HL-60 (cell line): ENCODE measurements around the gene DDR2.

Experiments used
- DNase-seq, 2 experiments: peaks; one replicate each; pipeline ENCODE4 v3.0.0-alpha.2; 2010 to 2020; ENCODE audit warnings: low read depth in 1 of 2, low spot score in 1 of 2
- H3K27ac ChIP-seq: fragments of 250-450 bp; sonication (Bioruptor Pico); replicated peaks from 2 replicates; pipeline ENCODE4 v1.5.1; 2020; ENCODE audit warnings: mild to moderate bottlenecking, moderate library complexity
- H3K27me3 ChIP-seq: fragments of 250-450 bp; sonication (Bioruptor Pico); 2 replicates; pipeline ENCODE4 v1.5.1; 2021; ENCODE audit warnings: mild to moderate bottlenecking, moderate library complexity; ENCODE audit not compliant: insufficient read depth, poor library complexity, severe bottlenecking
- H3K4me3 ChIP-seq: replicated peaks from 2 replicates; pipeline ENCODE4 v1.5.1; 2011; ENCODE audit warnings: mild to moderate bottlenecking, control low read depth, low read length; ENCODE audit not compliant: insufficient read depth
- GABPA ChIP-seq: IDR thresholded peaks from 2 replicates; pipeline ENCODE4 v1.6.1; 2012; ENCODE audit warnings: low read depth
- POLR2AphosphoS5 ChIP-seq: IDR thresholded peaks from 2 replicates; pipeline ENCODE4 v1.6.1; 2012; ENCODE audit warnings: low read depth
- SPI1 ChIP-seq: IDR thresholded peaks from 2 replicates; pipeline ENCODE4 v1.6.1; 2012; ENCODE audit warnings: low read depth, mild to moderate bottlenecking, borderline replicate concordance
- TF ChIP-seq, protein P1 (sequence below): IDR thresholded peaks from one replicate; pipeline ENCODE4 v1.5.1; 2011; ENCODE audit warnings: low read length, control low read depth, inconsistent platforms; ENCODE audit not compliant: insufficient read depth
- TF ChIP-seq, protein P2 (sequence below): IDR thresholded peaks from 2 replicates; pipeline ENCODE4 v1.6.1; 2012; ENCODE audit warnings: low read depth; ENCODE audit not compliant: insufficient replicate concordance

Gene DDR2

DNA sequence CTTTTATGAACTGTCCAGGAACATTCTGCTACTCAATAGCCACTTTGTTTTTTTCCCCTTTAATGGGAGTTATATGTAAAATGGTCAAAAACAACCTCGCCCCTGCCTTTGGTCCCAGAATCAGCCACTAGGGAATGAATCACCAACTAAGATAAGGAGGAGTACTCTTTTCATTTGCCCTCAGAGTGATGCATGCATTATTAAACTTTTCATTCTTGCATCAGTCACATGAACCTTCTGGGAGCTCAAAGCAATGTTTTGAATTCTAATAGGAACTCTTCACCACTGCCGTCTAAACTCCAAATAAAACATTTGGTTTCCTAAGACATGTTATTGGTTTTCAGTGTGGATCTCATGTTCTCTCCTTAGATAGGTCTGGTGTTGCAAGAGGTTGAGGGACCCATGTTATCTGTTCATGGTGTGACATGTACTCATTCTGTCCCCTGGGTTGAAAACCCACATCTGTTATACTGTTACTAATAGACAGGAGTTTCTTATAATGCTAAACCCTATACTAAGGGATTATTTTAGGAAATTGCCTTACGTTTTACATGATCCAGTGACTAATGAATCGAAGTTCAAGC is 140.4 kb downstream of the DDR2 start:
- TF ChIP-seq GABPA (no peak), POLR2AphosphoS5 (no peak), SPI1 (no peak)
- TF ChIP-seq, protein P1, sequence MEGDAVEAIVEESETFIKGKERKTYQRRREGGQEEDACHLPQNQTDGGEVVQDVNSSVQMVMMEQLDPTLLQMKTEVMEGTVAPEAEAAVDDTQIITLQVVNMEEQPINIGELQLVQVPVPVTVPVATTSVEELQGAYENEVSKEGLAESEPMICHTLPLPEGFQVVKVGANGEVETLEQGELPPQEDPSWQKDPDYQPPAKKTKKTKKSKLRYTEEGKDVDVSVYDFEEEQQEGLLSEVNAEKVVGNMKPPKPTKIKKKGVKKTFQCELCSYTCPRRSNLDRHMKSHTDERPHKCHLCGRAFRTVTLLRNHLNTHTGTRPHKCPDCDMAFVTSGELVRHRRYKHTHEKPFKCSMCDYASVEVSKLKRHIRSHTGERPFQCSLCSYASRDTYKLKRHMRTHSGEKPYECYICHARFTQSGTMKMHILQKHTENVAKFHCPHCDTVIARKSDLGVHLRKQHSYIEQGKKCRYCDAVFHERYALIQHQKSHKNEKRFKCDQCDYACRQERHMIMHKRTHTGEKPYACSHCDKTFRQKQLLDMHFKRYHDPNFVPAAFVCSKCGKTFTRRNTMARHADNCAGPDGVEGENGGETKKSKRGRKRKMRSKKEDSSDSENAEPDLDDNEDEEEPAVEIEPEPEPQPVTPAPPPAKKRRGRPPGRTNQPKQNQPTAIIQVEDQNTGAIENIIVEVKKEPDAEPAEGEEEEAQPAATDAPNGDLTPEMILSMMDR, result no peak
- TF ChIP-seq, protein P2, sequence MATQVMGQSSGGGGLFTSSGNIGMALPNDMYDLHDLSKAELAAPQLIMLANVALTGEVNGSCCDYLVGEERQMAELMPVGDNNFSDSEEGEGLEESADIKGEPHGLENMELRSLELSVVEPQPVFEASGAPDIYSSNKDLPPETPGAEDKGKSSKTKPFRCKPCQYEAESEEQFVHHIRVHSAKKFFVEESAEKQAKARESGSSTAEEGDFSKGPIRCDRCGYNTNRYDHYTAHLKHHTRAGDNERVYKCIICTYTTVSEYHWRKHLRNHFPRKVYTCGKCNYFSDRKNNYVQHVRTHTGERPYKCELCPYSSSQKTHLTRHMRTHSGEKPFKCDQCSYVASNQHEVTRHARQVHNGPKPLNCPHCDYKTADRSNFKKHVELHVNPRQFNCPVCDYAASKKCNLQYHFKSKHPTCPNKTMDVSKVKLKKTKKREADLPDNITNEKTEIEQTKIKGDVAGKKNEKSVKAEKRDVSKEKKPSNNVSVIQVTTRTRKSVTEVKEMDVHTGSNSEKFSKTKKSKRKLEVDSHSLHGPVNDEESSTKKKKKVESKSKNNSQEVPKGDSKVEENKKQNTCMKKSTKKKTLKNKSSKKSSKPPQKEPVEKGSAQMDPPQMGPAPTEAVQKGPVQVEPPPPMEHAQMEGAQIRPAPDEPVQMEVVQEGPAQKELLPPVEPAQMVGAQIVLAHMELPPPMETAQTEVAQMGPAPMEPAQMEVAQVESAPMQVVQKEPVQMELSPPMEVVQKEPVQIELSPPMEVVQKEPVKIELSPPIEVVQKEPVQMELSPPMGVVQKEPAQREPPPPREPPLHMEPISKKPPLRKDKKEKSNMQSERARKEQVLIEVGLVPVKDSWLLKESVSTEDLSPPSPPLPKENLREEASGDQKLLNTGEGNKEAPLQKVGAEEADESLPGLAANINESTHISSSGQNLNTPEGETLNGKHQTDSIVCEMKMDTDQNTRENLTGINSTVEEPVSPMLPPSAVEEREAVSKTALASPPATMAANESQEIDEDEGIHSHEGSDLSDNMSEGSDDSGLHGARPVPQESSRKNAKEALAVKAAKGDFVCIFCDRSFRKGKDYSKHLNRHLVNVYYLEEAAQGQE, result no peak
- no peak for DNase-seq
- Histone ChIP-seq H3K27ac (no peak overlapping the region), H3K4me3 (no peak overlapping the region), H3K27me3 (peaks cover 4% of the 10 kb centered on the region)

DNA sequence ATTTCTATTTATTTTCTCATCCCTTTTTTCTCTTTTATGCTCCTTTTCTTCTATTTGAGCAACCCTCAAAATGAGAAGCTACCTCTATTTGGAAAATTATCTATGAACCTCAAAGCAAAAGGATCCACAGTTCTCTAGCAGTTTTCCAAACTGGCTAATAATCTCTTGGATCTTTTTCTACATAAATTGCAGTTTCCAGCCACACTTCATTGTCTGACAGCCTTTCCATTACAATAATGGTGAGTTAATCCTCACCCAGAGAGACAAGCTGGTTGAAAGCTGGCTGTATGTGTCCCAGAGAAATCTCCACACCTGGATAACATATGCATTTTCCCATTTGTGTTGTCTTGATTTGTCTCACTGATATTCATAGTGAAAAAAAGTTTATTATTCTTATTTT is 141.7 kb downstream of the DDR2 start:
- TF ChIP-seq GABPA (no peak), SPI1 (no peak), POLR2AphosphoS5 (no peak)
- TF ChIP-seq, protein P2, result no peak
- TF ChIP-seq, protein P1, result no peak
- no peak overlapping the region for H3K27ac ChIP-seq
- H3K27me3 ChIP-seq, result peaks cover 4% of the 10 kb centered on the region
- H3K4me3 ChIP-seq, result no peak overlapping the region
- no peak for DNase-seq

DNA sequence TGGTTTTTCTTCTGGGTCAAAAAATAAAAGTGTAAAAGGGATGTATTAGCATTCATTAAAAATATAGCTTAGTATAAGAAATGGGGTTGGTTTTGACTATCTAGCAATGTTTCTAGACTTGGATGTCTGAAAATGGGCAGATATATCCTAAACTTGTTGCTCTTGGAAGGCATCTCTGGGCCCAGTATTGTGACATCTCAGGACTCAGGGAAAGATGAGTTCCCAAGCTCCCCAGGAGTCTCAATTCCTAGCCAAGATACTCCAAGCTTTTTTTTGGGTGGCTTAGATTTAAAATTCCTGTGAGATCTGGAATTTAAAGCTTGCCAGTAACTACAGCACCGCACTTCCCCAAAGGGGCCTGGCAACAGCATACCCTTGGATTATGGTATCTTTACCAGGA is 146.8 kb downstream of the DDR2 start:
- H3K27ac ChIP-seq, result no peak overlapping the region
- no peak for DNase-seq
- no peaks in the 10 kb centered on the region for H3K27me3 ChIP-seq
- TF ChIP-seq GABPA (no peak), POLR2AphosphoS5 (no peak), SPI1 (no peak; the same call in 1 of the 2 replicates)
- TF ChIP-seq, protein P2, result no peak
- TF ChIP-seq, protein P1, result no peak
- no peak overlapping the region for H3K4me3 ChIP-seq
